PC-3 (cell line): Measurements from ENCODE around the gene GP1BB.

Experiments
- CTCF ChIP-seq: fragments of 300-600 bp; sonication (generic); conservative IDR thresholded peaks from 2 replicates; pipeline ENCODE4 v1.5.1; 2017; ENCODE audit warnings: antibody characterized with exemption, low read depth, mild to moderate bottlenecking, low read length
- EZH2 ChIP-seq: fragments of 300-600 bp; sonication (generic); IDR thresholded peaks from one replicate; pipeline ENCODE4 v1.6.1; 2017; ENCODE audit warnings: antibody characterized with exemption, mild to moderate bottlenecking, low read length; ENCODE audit not compliant: unreplicated experiment
- EZH2phosphoT487 ChIP-seq: fragments of 300-600 bp; sonication (generic); IDR thresholded peaks from 2 replicates; pipeline ENCODE4 v1.6.1; 2018; ENCODE audit warnings: mild to moderate bottlenecking, antibody characterized with exemption, low read length, borderline replicate concordance

GRCh38 chr22:19694696-19695095 is 28.6 kb upstream of the GP1BB start:
- TF ChIP-seq CTCF (no peak), EZH2 (no peak), EZH2phosphoT487 (no peak)
